ENCODE results near the gene LENEP.

LENEP gene

DNA sequence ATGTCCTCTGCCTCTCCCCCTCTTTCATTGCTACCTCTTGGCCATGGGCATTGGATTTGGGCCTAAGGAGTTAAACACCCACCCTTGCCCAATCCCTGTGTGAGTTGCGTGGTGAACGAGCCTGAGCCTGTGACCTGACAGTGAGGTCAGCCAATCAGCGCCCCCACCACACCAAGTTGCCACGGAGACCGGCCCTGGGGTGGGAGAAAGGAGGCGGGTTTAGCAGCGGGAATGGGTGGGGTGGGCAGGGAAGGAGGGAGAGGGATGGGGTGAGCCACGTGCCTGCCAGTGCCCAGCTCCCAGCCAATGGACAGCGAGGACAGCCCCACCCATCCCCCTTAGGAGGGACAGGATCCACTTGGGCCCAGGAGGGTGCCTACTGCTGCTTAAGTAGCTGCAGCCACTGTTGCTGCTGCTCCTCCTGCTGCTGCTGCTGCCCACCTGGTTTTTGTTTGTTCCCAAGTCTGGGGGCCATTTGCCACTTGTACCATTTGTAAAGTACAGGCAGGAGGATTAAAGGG, 18.7 kb downstream of the LENEP start:
- Histone ChIP-seq H3K4ac (ENCODE audit: low read length) (no peak overlapping the region), H3K27ac (replicated peaks; ENCODE audit: low read length) (peak overlapping the region; percentile 16), H4K91ac (ENCODE audit: low read depth, low read length, poor library complexity) (no peak overlapping the region), H3K4me2 (ENCODE audit: insufficient read depth, low read length, poor library complexity, severe bottlenecking) (peak overlapping the region; percentile 37), H2BK120ac (ENCODE audit: low read depth, low read length) (no peak overlapping the region), H3K27me3 (ENCODE audit: control insufficient read depth in 3 of 3, insufficient read depth in 3 of 3, low read depth in 1 of 3, low read length in 3 of 3) (no peaks in the 10 kb centered on the region), H3K36me3 (replicated peaks in 1 of 2; ENCODE audit: control insufficient read depth in 2 of 2, insufficient read depth in 2 of 2, low read length in 2 of 2) (peaks cover 14% of the 10 kb centered on the region in 2 donors), H3K79me1 (ENCODE audit: low read depth, low read length) (peaks cover 3% of the 10 kb centered on the region), H3K4me1 (ENCODE audit: control insufficient read depth in 2 of 2, insufficient read depth in 1 of 2, low read depth in 1 of 2, low read length in 2 of 2) (peaks cover 17 to 35% of the 10 kb centered on the region in 2 donors), H2AK5ac (ENCODE audit: low read depth, low read length) (peak overlapping the region; percentile 58), H2BK12ac (ENCODE audit: low read length) (peak overlapping the region; percentile 24), H3K9me3 (replicated peaks in 1 of 2; ENCODE audit: control insufficient read depth in 2 of 2, insufficient read depth in 1 of 2, low read depth in 1 of 2, low read length in 2 of 2) (no peaks in the 10 kb centered on the region), H3K4me3 (ENCODE audit: low read length in 2 of 2) (no peak overlapping the region), H3K23ac (ENCODE audit: low read depth, low read length, poor library complexity) (peak overlapping the region; percentile 37), H2AFZ (ENCODE audit: low read length) (no peak overlapping the region), H4K8ac (ENCODE audit: low read depth, low read length) (no peak overlapping the region), H3K18ac (ENCODE audit: low read length) (peak overlapping the region; percentile 92), H2BK5ac (ENCODE audit: low read length) (peak overlapping the region; percentile 91), H3K9ac (ENCODE audit: low read depth, low read length, poor library complexity) (no peak overlapping the region), H3K14ac (ENCODE audit: low read length) (no peak overlapping the region), H2BK15ac (ENCODE audit: low read length) (peak overlapping the region; percentile 74)
- WGBS, 2 donors (ENCODE audit: extremely low coverage in 2 of 2, insufficient read length in 2 of 2, insufficient replicate concordance in 1 of 2) = no CpG with 5 or more reads among the region's 9 CpGs
- peak; percentile 62 for DNase-seq (ENCODE audit: low spot score)

GRCh38 chr1:155012776-155013602, 19.6 kb downstream of the LENEP start:
- no peak overlapping the region for H3K4ac ChIP-seq (ENCODE audit: low read length)
- H3K14ac ChIP-seq (ENCODE audit: low read length) = no peak overlapping the region
- H2AK5ac ChIP-seq (ENCODE audit: low read depth, low read length) = peak overlapping the region; percentile 33
- H2BK120ac ChIP-seq (ENCODE audit: low read depth, low read length) = no peak overlapping the region
- no peak overlapping the region for H3K4me2 ChIP-seq (ENCODE audit: insufficient read depth, low read length, poor library complexity, severe bottlenecking)
- H3K36me3 ChIP-seq (replicated peaks in 1 of 2; ENCODE audit: control insufficient read depth in 2 of 2, insufficient read depth in 2 of 2, low read length in 2 of 2) = peaks cover 14% of the 10 kb centered on the region in 2 donors
- no peak overlapping the region for H3K9ac ChIP-seq (ENCODE audit: low read depth, low read length, poor library complexity)
- H3K4me1 ChIP-seq (ENCODE audit: control insufficient read depth in 2 of 2, insufficient read depth in 1 of 2, low read depth in 1 of 2, low read length in 2 of 2) = peaks cover 17 to 40% of the 10 kb centered on the region in 2 donors
- WGBS, 2 donors (ENCODE audit: extremely low coverage in 2 of 2, insufficient read length in 2 of 2, insufficient replicate concordance in 1 of 2) = no CpG with 5 or more reads among the region's 3 CpGs
- H3K23ac ChIP-seq (ENCODE audit: low read depth, low read length, poor library complexity) = no peak overlapping the region
- H2BK5ac ChIP-seq (ENCODE audit: low read length) = no peak overlapping the region
- no peaks in the 10 kb centered on the region for H3K27me3 ChIP-seq (ENCODE audit: control insufficient read depth in 3 of 3, insufficient read depth in 3 of 3, low read depth in 1 of 3, low read length in 3 of 3)
- no peaks in the 10 kb centered on the region for H3K9me3 ChIP-seq (replicated peaks in 1 of 2; ENCODE audit: control insufficient read depth in 2 of 2, insufficient read depth in 1 of 2, low read depth in 1 of 2, low read length in 2 of 2)
- no peak overlapping the region for H3K18ac ChIP-seq (ENCODE audit: low read length)
- no peak overlapping the region for H3K27ac ChIP-seq (replicated peaks; ENCODE audit: low read length)
- no peaks in the 10 kb centered on the region for H3K79me1 ChIP-seq (ENCODE audit: low read depth, low read length)
- no peak overlapping the region for H2BK12ac ChIP-seq (ENCODE audit: low read length)
- peak overlapping the region; percentile 72 for H2BK15ac ChIP-seq (ENCODE audit: low read length)
- H3K4me3 ChIP-seq (ENCODE audit: low read length in 2 of 2) = no peak overlapping the region
- no peak overlapping the region for H4K91ac ChIP-seq (ENCODE audit: low read depth, low read length, poor library complexity)
- no peak overlapping the region for H2AFZ ChIP-seq (ENCODE audit: low read length)
- no peak overlapping the region for H4K8ac ChIP-seq (ENCODE audit: low read depth, low read length)
- no peak for DNase-seq (ENCODE audit: low spot score)

DNA sequence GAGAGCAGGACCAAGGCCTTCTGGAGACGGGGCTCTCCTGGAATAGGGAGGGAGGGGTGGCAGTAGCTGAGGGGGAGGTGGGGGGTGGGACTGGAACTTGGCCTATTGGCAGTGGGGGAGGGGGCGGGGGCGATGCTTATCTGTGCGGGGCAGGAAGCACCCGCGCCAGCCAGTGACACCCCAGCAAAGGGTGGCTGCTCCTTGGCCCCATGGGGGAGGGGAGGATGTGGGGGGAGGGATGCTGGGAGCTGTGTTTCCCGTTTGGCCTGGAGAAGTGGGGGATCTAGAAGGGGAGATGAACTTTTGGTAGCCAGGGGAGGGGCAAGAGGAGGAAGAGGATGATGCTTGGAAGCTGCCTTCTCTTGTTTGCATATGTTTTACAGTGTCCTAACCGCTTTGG, 20.2 kb downstream of the LENEP start:
- no peak overlapping the region for H2AFZ ChIP-seq (ENCODE audit: low read length)
- no peak overlapping the region for H3K4me3 ChIP-seq (ENCODE audit: low read length in 2 of 2)
- H3K14ac ChIP-seq (ENCODE audit: low read length) = no peak overlapping the region
- H4K8ac ChIP-seq (ENCODE audit: low read depth, low read length) = no peak overlapping the region
- no peaks in the 10 kb centered on the region for H3K27me3 ChIP-seq (ENCODE audit: control insufficient read depth in 3 of 3, insufficient read depth in 3 of 3, low read depth in 1 of 3, low read length in 3 of 3)
- no peak overlapping the region for H4K91ac ChIP-seq (ENCODE audit: low read depth, low read length, poor library complexity)
- no peaks in the 10 kb centered on the region for H3K9me3 ChIP-seq (replicated peaks in 1 of 2; ENCODE audit: control insufficient read depth in 2 of 2, insufficient read depth in 1 of 2, low read depth in 1 of 2, low read length in 2 of 2)
- H3K4me1 ChIP-seq (ENCODE audit: control insufficient read depth in 2 of 2, insufficient read depth in 1 of 2, low read depth in 1 of 2, low read length in 2 of 2) = peaks cover 18 to 38% of the 10 kb centered on the region in 2 donors
- no peak overlapping the region for H2BK5ac ChIP-seq (ENCODE audit: low read length)
- no peak overlapping the region for H2BK120ac ChIP-seq (ENCODE audit: low read depth, low read length)
- peak overlapping the region; percentile 72 for H2BK15ac ChIP-seq (ENCODE audit: low read length)
- no peaks in the 10 kb centered on the region for H3K79me1 ChIP-seq (ENCODE audit: low read depth, low read length)
- WGBS, 2 donors (ENCODE audit: extremely low coverage in 2 of 2, insufficient read length in 2 of 2, insufficient replicate concordance in 1 of 2) = no CpG with 5 or more reads among the region's 8 CpGs
- H3K4ac ChIP-seq (ENCODE audit: low read length) = no peak overlapping the region
- H3K27ac ChIP-seq (replicated peaks; ENCODE audit: low read length) = no peak overlapping the region
- H3K4me2 ChIP-seq (ENCODE audit: insufficient read depth, low read length, poor library complexity, severe bottlenecking) = no peak overlapping the region
- no peak overlapping the region for H3K18ac ChIP-seq (ENCODE audit: low read length)
- no peak for DNase-seq (ENCODE audit: low spot score)
- H2AK5ac ChIP-seq (ENCODE audit: low read depth, low read length) = peak overlapping the region; percentile 33
- no peak overlapping the region for H3K9ac ChIP-seq (ENCODE audit: low read depth, low read length, poor library complexity)
- H2BK12ac ChIP-seq (ENCODE audit: low read length) = no peak overlapping the region
- peaks cover 14% of the 10 kb centered on the region in 2 donors for H3K36me3 ChIP-seq (replicated peaks in 1 of 2; ENCODE audit: control insufficient read depth in 2 of 2, insufficient read depth in 2 of 2, low read length in 2 of 2)
- no peak overlapping the region for H3K23ac ChIP-seq (ENCODE audit: low read depth, low read length, poor library complexity)

DNA sequence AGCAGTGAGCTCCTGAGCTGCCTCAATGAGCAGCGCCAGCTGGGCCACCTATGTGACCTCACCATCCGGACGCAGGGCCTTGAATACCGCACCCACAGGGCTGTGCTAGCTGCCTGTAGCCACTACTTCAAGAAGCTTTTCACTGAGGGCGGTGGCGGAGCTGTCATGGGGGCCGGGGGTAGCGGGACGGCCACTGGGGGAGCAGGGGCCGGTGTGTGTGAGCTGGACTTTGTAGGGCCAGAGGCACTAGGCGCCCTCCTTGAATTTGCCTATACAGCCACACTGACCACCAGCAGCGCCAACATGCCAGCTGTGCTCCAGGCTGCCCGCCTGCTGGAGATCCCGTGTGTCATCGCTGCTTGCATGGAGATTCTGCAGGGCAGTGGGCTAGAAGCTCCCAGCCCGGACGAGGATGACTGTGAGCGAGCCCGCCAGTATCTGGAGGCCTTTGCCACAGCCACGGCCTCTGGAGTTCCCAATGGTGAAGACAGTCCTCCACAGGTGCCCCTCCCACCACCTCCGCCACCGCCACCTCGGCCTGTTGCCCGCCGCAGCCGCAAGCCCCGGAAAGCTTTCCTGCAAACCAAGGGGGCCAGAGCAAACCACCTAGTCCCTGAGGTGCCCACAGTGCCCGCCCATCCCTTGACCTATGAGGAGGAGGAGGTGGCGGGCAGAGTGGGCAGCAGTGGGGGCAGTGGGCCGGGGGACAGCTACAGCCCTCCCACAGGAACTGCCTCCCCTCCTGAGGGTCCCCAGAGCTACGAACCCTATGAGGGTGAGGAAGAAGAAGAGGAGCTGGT, 21.5 kb downstream of the LENEP start:
- H3K14ac ChIP-seq (ENCODE audit: low read length) = no peak overlapping the region
- H2BK120ac ChIP-seq (ENCODE audit: low read depth, low read length) = no peak overlapping the region
- no peak overlapping the region for H3K23ac ChIP-seq (ENCODE audit: low read depth, low read length, poor library complexity)
- H3K79me1 ChIP-seq (ENCODE audit: low read depth, low read length) = no peaks in the 10 kb centered on the region
- H3K4me1 ChIP-seq (ENCODE audit: control insufficient read depth in 2 of 2, insufficient read depth in 1 of 2, low read depth in 1 of 2, low read length in 2 of 2) = peaks cover 30 to 44% of the 10 kb centered on the region in 2 donors
- H3K27ac ChIP-seq (replicated peaks; ENCODE audit: low read length) = no peak overlapping the region
- H2AFZ ChIP-seq (ENCODE audit: low read length) = no peak overlapping the region
- H4K91ac ChIP-seq (ENCODE audit: low read depth, low read length, poor library complexity) = no peak overlapping the region
- peak overlapping the region; percentile 11 for H2BK15ac ChIP-seq (ENCODE audit: low read length)
- H3K27me3 ChIP-seq (ENCODE audit: control insufficient read depth in 3 of 3, insufficient read depth in 3 of 3, low read depth in 1 of 3, low read length in 3 of 3) = no peaks in the 10 kb centered on the region
- no peak overlapping the region for H2AK5ac ChIP-seq (ENCODE audit: low read depth, low read length)
- H3K4me2 ChIP-seq (ENCODE audit: insufficient read depth, low read length, poor library complexity, severe bottlenecking) = no peak overlapping the region
- no peak for DNase-seq (ENCODE audit: low spot score)
- no peaks in the 10 kb centered on the region for H3K9me3 ChIP-seq (replicated peaks in 1 of 2; ENCODE audit: control insufficient read depth in 2 of 2, insufficient read depth in 1 of 2, low read depth in 1 of 2, low read length in 2 of 2)
- no peak overlapping the region for H3K9ac ChIP-seq (ENCODE audit: low read depth, low read length, poor library complexity)
- H3K4me3 ChIP-seq (ENCODE audit: low read length in 2 of 2) = no peak overlapping the region
- no peak overlapping the region for H4K8ac ChIP-seq (ENCODE audit: low read depth, low read length)
- no peak overlapping the region for H2BK12ac ChIP-seq (ENCODE audit: low read length)
- no peak overlapping the region for H3K18ac ChIP-seq (ENCODE audit: low read length)
- H3K4ac ChIP-seq (ENCODE audit: low read length) = no peak overlapping the region
- no peak overlapping the region for H2BK5ac ChIP-seq (ENCODE audit: low read length)
- WGBS, 2 donors (ENCODE audit: extremely low coverage in 2 of 2, insufficient read length in 2 of 2, insufficient replicate concordance in 1 of 2) = no CpG with 5 or more reads among the region's 31 CpGs
- H3K36me3 ChIP-seq (replicated peaks in 1 of 2; ENCODE audit: control insufficient read depth in 2 of 2, insufficient read depth in 2 of 2, low read length in 2 of 2) = peaks cover 14% of the 10 kb centered on the region in 2 donors
